SK-N-SH (cell line): ENCODE results near the gene GDA. TPM values are rescaled to one million over a fixed set of nuclear protein-coding genes. Genes with fewer than 3 reads are reported as not detected.

Experiments
- CTCF ChIA-PET: fragments of 300-600, 350-600 bp; formaldehyde crosslinking; extraction: SDS; loops from one replicate; lab custom pipeline; 2021; lab: Yijun Ruan, JAX
- POLR2A ChIA-PET: fragments of 350-600 bp; sonication (Branson Sonifier 250); formaldehyde crosslinking; extraction: SDS; loops from one replicate; lab custom pipeline; 2020; ENCODE audit warnings: antibody characterized with exemption, inconsistent platforms; lab: Yijun Ruan, JAX
- DNase-seq: peaks from one replicate; pipeline ENCODE4 v3.0.0; 2012
- H2AFZ ChIP-seq: fragments of 200-600 bp; sonication (generic); 2 replicates; pipeline ENCODE4 v1.8.1; 2016; ENCODE audit warnings: antibody characterized with exemption, mild to moderate bottlenecking, low read depth
- H3F3A ChIP-seq: fragments of 200-600 bp; sonication (generic); replicated peaks from 2 replicates; pipeline ENCODE3; 2016; ENCODE audit warnings: antibody characterized with exemption, mild to moderate bottlenecking; ENCODE audit not compliant: insufficient read depth
- H3K27ac ChIP-seq, 2 experiments: fragments of 200-500 bp in 1 of 2; fragments of 200-600 bp in 1 of 2; sonication (Bioruptor generic) in 1 of 2; sonication (generic), shearing (Covaris generic) in 1 of 2; 2 replicates each; pipeline versions ENCODE4 v1.5.1 to v1.6.1; 2014 to 2016; ENCODE audit warnings: low read depth in 2 of 2, inconsistent platforms in 1 of 2, low read length in 1 of 2, mild to moderate bottlenecking in 1 of 2, mixed read lengths in 1 of 2
- H3K27me3 ChIP-seq: fragments of 200-600 bp; sonication (generic), shearing (Covaris generic); 2 replicates; pipeline ENCODE4 v1.6.1; 2016; ENCODE audit warnings: mixed run types; ENCODE audit not compliant: insufficient read depth
- H3K36me3 ChIP-seq, 2 experiments: fragments of 200-500 bp in 1 of 2; fragments of 200-600 bp in 1 of 2; sonication (Bioruptor generic) in 1 of 2; sonication (generic) in 1 of 2; replicated peaks in 1 of 2; 2 replicates each; pipeline versions ENCODE3 to v1.5.1; 2014 to 2016; ENCODE audit warnings: low read length in 1 of 2, mild to moderate bottlenecking in 1 of 2; ENCODE audit not compliant: insufficient read depth in 2 of 2, control insufficient read depth in 1 of 2
- H3K4me1 ChIP-seq, 2 experiments: fragments of 200-500 bp in 1 of 2; fragments of 200-600 bp in 1 of 2; sonication (Bioruptor generic) in 1 of 2; sonication (generic), shearing (Covaris generic) in 1 of 2; 2 replicates each; pipeline versions ENCODE4 v1.5.1 to v1.6.1; 2014 to 2016; ENCODE audit warnings: low read depth in 1 of 2, low read length in 1 of 2, mixed run types in 1 of 2; ENCODE audit not compliant: insufficient read depth in 2 of 2, control insufficient read depth in 1 of 2
- H3K4me2 ChIP-seq: fragments of 200-600 bp; sonication (generic), shearing (Covaris generic); 2 replicates; pipeline ENCODE4 v1.6.1; 2017; ENCODE audit warnings: mixed run types
- H3K4me3 ChIP-seq, 2 experiments: fragments of 200-500 bp in 1 of 2; fragments of 200-600 bp in 1 of 2; sonication (Bioruptor generic) in 1 of 2; sonication (generic), shearing (Covaris generic) in 1 of 2; 2 replicates each; pipeline versions ENCODE4 v1.5.1 to v1.8.1; 2014 to 2016; ENCODE audit warnings: low read depth in 2 of 2, inconsistent platforms in 1 of 2, low read length in 1 of 2, mild to moderate bottlenecking in 1 of 2, mixed read lengths in 1 of 2, moderate library complexity in 1 of 2
- H3K79me2 ChIP-seq: fragments of 200-600 bp; sonication (generic); 2 replicates; pipeline ENCODE4 v1.8.1; 2017; ENCODE audit warnings: mild to moderate bottlenecking; ENCODE audit not compliant: insufficient read depth
- H3K9ac ChIP-seq: fragments of 200-600 bp; sonication (generic); 2 replicates; pipeline ENCODE4 v1.6.1; 2017; ENCODE audit warnings: mixed run types
- H3K9me2 ChIP-seq: fragments of 200-600 bp; sonication (generic); 2 replicates; pipeline ENCODE4 v1.6.1; 2017; ENCODE audit warnings: mixed run types
- H3K9me3 ChIP-seq: fragments of 200-600 bp; sonication (generic); 2 replicates; pipeline ENCODE4 v1.6.1; 2017; ENCODE audit warnings: mixed run types, mild to moderate bottlenecking, moderate library complexity
- H4K20me1 ChIP-seq: fragments of 200-600 bp; sonication (generic); 2 replicates; pipeline ENCODE4 v1.6.1; 2017; ENCODE audit warnings: mild to moderate bottlenecking, mixed run types; ENCODE audit not compliant: insufficient read depth
- CTCF ChIP-seq: fragments of 200-600 bp; sonication (generic); IDR thresholded peaks from 2 replicates; pipeline ENCODE4 v1.6.1; 2017; ENCODE audit warnings: antibody characterized with exemption, mild to moderate bottlenecking, moderate library complexity
- ELF1 ChIP-seq: IDR thresholded peaks from 2 replicates; pipeline ENCODE4 v1.4.0; 2012
- GABPA ChIP-seq: IDR thresholded peaks from 2 replicates; pipeline ENCODE4 v1.4.0; 2012; ENCODE audit warnings: low read depth, mild to moderate bottlenecking
- IRF3 ChIP-seq: fragments of 150-350 bp; IDR thresholded peaks from 2 replicates; pipeline ENCODE4 v1.6.1; 2016; ENCODE audit warnings: mild to moderate bottlenecking, low read depth, low read length
- JUND ChIP-seq: IDR thresholded peaks from 2 replicates; pipeline ENCODE4 v1.4.0; 2012
- MAX ChIP-seq: IDR thresholded peaks from 2 replicates; pipeline ENCODE4 v1.4.0; 2012; ENCODE audit warnings: low read depth
- MEF2A ChIP-seq: IDR thresholded peaks from 2 replicates; pipeline ENCODE4 v1.4.0; 2012; ENCODE audit warnings: low read depth, borderline replicate concordance
- NFIC ChIP-seq: IDR thresholded peaks from 2 replicates; pipeline ENCODE4 v1.4.0; 2012; ENCODE audit warnings: borderline replicate concordance
- NRF1 ChIP-seq: IDR thresholded peaks from 2 replicates; pipeline ENCODE4 v1.6.1; 2012; ENCODE audit warnings: low read depth, mild to moderate bottlenecking, low read length
- PBX3 ChIP-seq: IDR thresholded peaks from 2 replicates; pipeline ENCODE4; 2012
- POLR2AphosphoS5 ChIP-seq: IDR thresholded peaks from 2 replicates; pipeline ENCODE4 v1.6.1; 2012; ENCODE audit warnings: low read depth, low read length
- RAD21 ChIP-seq: IDR thresholded peaks from 2 replicates; pipeline ENCODE4 v1.6.1; 2012; ENCODE audit warnings: mild to moderate bottlenecking, low read length
- RCOR1 ChIP-seq: fragments of 150-350 bp; IDR thresholded peaks from 2 replicates; pipeline ENCODE4 v1.6.1; 2017; ENCODE audit warnings: antibody characterized with exemption, low read length
- REST ChIP-seq: IDR thresholded peaks from 2 replicates; pipeline ENCODE4 v1.6.1; 2012; ENCODE audit warnings: mild to moderate bottlenecking, low read depth, low read length, moderate library complexity
- RFX5 ChIP-seq: IDR thresholded peaks from 2 replicates; pipeline ENCODE4 v1.6.1; 2012; ENCODE audit warnings: mild to moderate bottlenecking, improper control_type of control experiment, low read length
- RXRA ChIP-seq: IDR thresholded peaks from 2 replicates; pipeline ENCODE4 v1.4.0; 2012; ENCODE audit warnings: low read depth, mild to moderate bottlenecking, borderline replicate concordance
- TCF12 ChIP-seq: IDR thresholded peaks from 2 replicates; pipeline ENCODE4 v1.4.0; 2012
- TEAD4 ChIP-seq: IDR thresholded peaks from 2 replicates; pipeline ENCODE4 v1.4.0; 2012; ENCODE audit warnings: mild to moderate bottlenecking, borderline replicate concordance; ENCODE audit not compliant: insufficient read depth
- USF1 ChIP-seq: IDR thresholded peaks from 2 replicates; pipeline ENCODE4 v1.4.0; 2012; ENCODE audit warnings: low read depth, borderline replicate concordance
- YY1 ChIP-seq: IDR thresholded peaks from 2 replicates; pipeline ENCODE4 v1.4.0; 2012; ENCODE audit warnings: low read depth, mild to moderate bottlenecking
- WGBS: methylation state at CpG from one replicate; pipeline ENCODE4 v1.1.6; 2017; ENCODE audit warnings: low lambda C conversion rate; 5-methylcytosine and 5-hydroxymethylcytosine counted together
- polyA plus RNA-seq, 3 experiments: library from polyadenylated mRNA; depleted of rRNA; stranded (reverse); fragments of >200 nt; gene quantifications; 2 replicates each; pipeline ENCODE4 v1.2.3, GENCODE V29; 2012

The GDA gene
- polyA plus RNA-seq, 1 of the 3 experiments (the other 2 are of a cell fraction): not detected

- H3F3A ChIP-seq: no peaks in the 10 kb centered on the region
- peaks cover 17% of the 10 kb centered on the region; the same call in 1 of the 2 replicates for H3K27me3 ChIP-seq
- CTCF ChIA-PET: no interaction called here
- H3K79me2 ChIP-seq: no peaks in the 10 kb centered on the region
- no peaks in the 10 kb centered on the region for H3K9me2 ChIP-seq
- H3K4me3 ChIP-seq: no peak overlapping the region
- no peak overlapping the region for H3K4me2 ChIP-seq
- no peak for TF ChIP-seq RFX5
- no peak for TF ChIP-seq IRF3
- no peak for TF ChIP-seq NFIC
- no peak for TF ChIP-seq YY1
- TF ChIP-seq, all 33 proteins: peak for 0
- Histone ChIP-seq H4K20me1 (no peaks in the 10 kb centered on the region), H3K9me3 (no peaks in the 10 kb centered on the region), H3K4me1 (no peaks in the 10 kb centered on the region), H3K27ac (no peak overlapping the region), H3K36me3 (no peaks in the 10 kb centered on the region), H3K9ac (no peak overlapping the region), H2AFZ (no peak overlapping the region)
- POLR2A ChIA-PET: no interaction called here
- DNase-seq: no peak
- WGBS: 30% methylated on average over 9 of the region's 9 CpGs
Measured at GRCh38 chr9:72154468-72155285, 5.4 kb downstream of the GDA start.

- no peaks in the 10 kb centered on the region for H3K36me3 ChIP-seq
- no peak for TF ChIP-seq YY1
- TF ChIP-seq REST: no peak
- no peak for TF ChIP-seq TCF12
- no peak for TF ChIP-seq RXRA
- no peak for TF ChIP-seq GABPA
- TF ChIP-seq CTCF: no peak
- no peak for TF ChIP-seq RAD21
- TF ChIP-seq JUND: no peak
- no peak for TF ChIP-seq MAX
- no peak for TF ChIP-seq ELF1
- TF ChIP-seq PBX3: no peak
- TF ChIP-seq TEAD4: no peak
- TF ChIP-seq POLR2AphosphoS5: no peak
- no peak for TF ChIP-seq NRF1
- TF ChIP-seq USF1: no peak
- no peak for TF ChIP-seq MEF2A
- no peak for TF ChIP-seq RCOR1
Measured at GRCh38 chr9:72155301-72155700, 6.1 kb downstream of the GDA start.

More at GRCh38 chr9:72155301-72155700, 6.1 kb downstream of the GDA start:
- no peaks in the 10 kb centered on the region for H3K9me3 ChIP-seq
- H3K4me3 ChIP-seq: no peak overlapping the region
- no peak overlapping the region for H2AFZ ChIP-seq
- peaks cover 10% of the 10 kb centered on the region; the same call in 1 of the 2 replicates for H3K27me3 ChIP-seq
- no peaks in the 10 kb centered on the region for H3K4me1 ChIP-seq
- no peaks in the 10 kb centered on the region for H3K9me2 ChIP-seq
- ChIA-PET CTCF (no interaction called here), POLR2A (no interaction called here)
- H3F3A ChIP-seq: no peaks in the 10 kb centered on the region
- no peaks in the 10 kb centered on the region for H3K79me2 ChIP-seq
- no peaks in the 10 kb centered on the region for H4K20me1 ChIP-seq
- no peak overlapping the region for H3K27ac ChIP-seq
- 9% methylated on average over 2 of the region's 2 CpGs for WGBS
- H3K9ac ChIP-seq: no peak overlapping the region
- no peak for DNase-seq
- no peak overlapping the region for H3K4me2 ChIP-seq
